IMR-90 (cell line): ENCODE results near the gene PRAC1. TPM values are rescaled to one million over a fixed set of nuclear protein-coding genes. Genes with fewer than 3 reads are reported as not detected.

Experiments
- ATAC-seq: fragments of 200-7000 bp; cut with Tn5 transposase; 2 replicates; pipeline ENCODE4 v1.9.1; 2020; ENCODE audit warnings: low read depth, mild to moderate bottlenecking, moderate library complexity
- BruUV-seq: library from RNA; stranded (reverse); fragments of 400-500 nt; replicated peaks from 2 replicates; lab custom pipeline; 2021; lab: Mats Ljungman, UMichigan
- CTCF ChIA-PET: fragments of 300-600 bp; formaldehyde crosslinking; extraction: SDS; loops from one replicate; lab custom pipeline; 2021; ENCODE audit warnings: antibody characterized with exemption; lab: Yijun Ruan, JAX
- POLR2A ChIA-PET: fragments of 300-600 bp; sonication (Branson Sonifier 250); formaldehyde crosslinking; loops from one replicate; lab custom pipeline; 2022; ENCODE audit warnings: antibody characterized with exemption; ENCODE audit not compliant: unreplicated experiment; lab: Charles Lee
- DNase-seq: peaks from one replicate; pipeline ENCODE4 v3.0.0; 2013
- H2AFZ ChIP-seq: replicated peaks from 2 replicates; pipeline ENCODE3; 2013; ENCODE audit warnings: low read length, mild to moderate bottlenecking; ENCODE audit not compliant: poor library complexity
- H2AK5ac ChIP-seq: 2 replicates; pipeline ENCODE4 v1.6.1; 2013; ENCODE audit warnings: low read depth, low read length, inconsistent platforms
- H2AK9ac ChIP-seq: replicated peaks from 2 replicates; pipeline ENCODE3; 2013; ENCODE audit warnings: mild to moderate bottlenecking, low read depth, low read length, moderate library complexity; ENCODE audit not compliant: poor library complexity
- H2BK120ac ChIP-seq: 2 replicates; pipeline ENCODE4 v1.6.1; 2013; ENCODE audit warnings: low read depth, low read length, inconsistent platforms
- H2BK15ac ChIP-seq: 3 replicates; pipeline ENCODE4 v1.6.1; 2013; ENCODE audit warnings: low read depth, low read length, inconsistent platforms
- H2BK20ac ChIP-seq: 2 replicates; pipeline ENCODE4 v1.6.1; 2013; ENCODE audit warnings: low read depth, mild to moderate bottlenecking, inconsistent platforms, low read length, moderate library complexity
- H2BK5ac ChIP-seq: 2 replicates; pipeline ENCODE4 v1.6.1; 2013; ENCODE audit warnings: mild to moderate bottlenecking, low read depth, low read length, inconsistent platforms; ENCODE audit not compliant: poor library complexity, severe bottlenecking
- H3K14ac ChIP-seq: replicated peaks from 2 replicates; pipeline ENCODE4 v1.6.1; 2013; ENCODE audit warnings: low read depth, low read length, inconsistent platforms
- H3K18ac ChIP-seq: 2 replicates; pipeline ENCODE4 v1.6.1; 2013; ENCODE audit warnings: low read depth, low read length, control low read depth
- H3K23ac ChIP-seq: 2 replicates; pipeline ENCODE4 v1.6.1; 2013; ENCODE audit warnings: low read depth, low read length, inconsistent platforms
- H3K27ac ChIP-seq: 2 replicates; pipeline ENCODE4 v1.5.1; 2013; ENCODE audit warnings: mild to moderate bottlenecking, control low read depth, low read length; ENCODE audit not compliant: insufficient read depth
- H3K27me3 ChIP-seq: 2 replicates; pipeline ENCODE4 v1.6.1; 2013; ENCODE audit warnings: low read length; ENCODE audit not compliant: control insufficient read depth, insufficient read depth
- H3K36me3 ChIP-seq: 2 replicates; pipeline ENCODE4 v1.6.1; 2013; ENCODE audit warnings: low read length, mixed read lengths; ENCODE audit not compliant: control insufficient read depth, insufficient read depth
- H3K4ac ChIP-seq: 2 replicates; pipeline ENCODE4 v1.6.1; 2013; ENCODE audit warnings: low read depth, low read length, inconsistent platforms
- H3K4me1 ChIP-seq: 2 replicates; pipeline ENCODE4 v1.6.1; 2013; ENCODE audit warnings: low read length, mixed read lengths; ENCODE audit not compliant: control insufficient read depth, insufficient read depth
- H3K4me2 ChIP-seq: 2 replicates; pipeline ENCODE4 v1.6.1; 2013; ENCODE audit warnings: low read depth, mild to moderate bottlenecking, control low read depth, low read length, moderate library complexity
- H3K4me3 ChIP-seq: 2 replicates; pipeline ENCODE4 v1.5.1; 2013; ENCODE audit warnings: low read depth, mild to moderate bottlenecking, control low read depth, low read length, moderate library complexity; ENCODE audit not compliant: insufficient read depth
- H3K56ac ChIP-seq: 2 replicates; pipeline ENCODE4 v1.6.1; 2013; ENCODE audit warnings: low read length, inconsistent platforms; ENCODE audit not compliant: insufficient read depth; ENCODE audit errors: extremely low read depth
- H3K79me1 ChIP-seq, 2 experiments: 2 replicates each; pipeline ENCODE4 v1.6.1; 2013; ENCODE audit warnings: low read length in 2 of 2, inconsistent platforms in 1 of 2, low read depth in 1 of 2
- H3K9ac ChIP-seq: 2 replicates; pipeline ENCODE4 v1.6.1; 2013; ENCODE audit warnings: low read depth, low read length, control low read depth
- H3K9me1 ChIP-seq: 2 replicates; pipeline ENCODE4 v1.6.1; 2013; ENCODE audit warnings: low read length, inconsistent platforms; ENCODE audit not compliant: insufficient read depth
- H3K9me3 ChIP-seq: 2 replicates; pipeline ENCODE4 v1.6.1; 2013; ENCODE audit warnings: low read length; ENCODE audit not compliant: control insufficient read depth, insufficient read depth
- H4K20me1 ChIP-seq: 2 replicates; pipeline ENCODE4 v1.6.1; 2013; ENCODE audit warnings: low read length, inconsistent platforms; ENCODE audit not compliant: insufficient read depth
- H4K5ac ChIP-seq: 2 replicates; pipeline ENCODE4 v1.6.1; 2013; ENCODE audit warnings: mild to moderate bottlenecking, low read depth, low read length, control low read depth
- H4K8ac ChIP-seq, 2 experiments: 2 replicates each; pipeline ENCODE4 v1.6.1; 2013; ENCODE audit warnings: low read depth in 2 of 2, low read length in 2 of 2, control low read depth in 1 of 2, inconsistent platforms in 1 of 2
- H4K91ac ChIP-seq: 2 replicates; pipeline ENCODE4 v1.6.1; 2013; ENCODE audit warnings: low read depth, low read length, inconsistent platforms; ENCODE audit not compliant: insufficient read depth
- BHLHE40 ChIP-seq: fragments of 150-350 bp; IDR thresholded peaks from 2 replicates; pipeline ENCODE4 v1.6.1; 2016; ENCODE audit warnings: mild to moderate bottlenecking, low read depth, low read length
- CEBPB ChIP-seq: IDR thresholded peaks from 2 replicates; pipeline ENCODE4 v1.6.1; 2012; ENCODE audit warnings: low read depth, low read length, improper control_type of control experiment
- CHD1 ChIP-seq: IDR thresholded peaks from 2 replicates; pipeline ENCODE4 v1.6.1; 2012; ENCODE audit warnings: low read depth, low read length, improper control_type of control experiment
- FOS ChIP-seq: fragments of 150-350 bp; IDR thresholded peaks from 2 replicates; pipeline ENCODE4 v1.6.1; 2016; ENCODE audit warnings: low read depth, low read length
- MAFK ChIP-seq: IDR thresholded peaks from 2 replicates; pipeline ENCODE4 v1.6.1; 2012; ENCODE audit warnings: low read depth, low read length, improper control_type of control experiment
- MAZ ChIP-seq: IDR thresholded peaks from 2 replicates; pipeline ENCODE4 v1.6.1; 2012; ENCODE audit warnings: low read depth, mild to moderate bottlenecking, low read length, improper control_type of control experiment, moderate library complexity, borderline replicate concordance
- MXI1 ChIP-seq: IDR thresholded peaks from 2 replicates; pipeline ENCODE4 v1.6.1; 2012; ENCODE audit warnings: low read depth, mild to moderate bottlenecking, low read length, moderate library complexity, borderline replicate concordance
- NFE2L2 ChIP-seq: fragments of 150-350 bp; IDR thresholded peaks from 2 replicates; pipeline ENCODE4 v1.6.1; 2016; ENCODE audit warnings: low read depth, mild to moderate bottlenecking, low read length
- POLR2A ChIP-seq: IDR thresholded peaks from 2 replicates; pipeline ENCODE4 v1.6.1; 2012; ENCODE audit warnings: mild to moderate bottlenecking, low read depth, low read length
- RCOR1 ChIP-seq: IDR thresholded peaks from 2 replicates; pipeline ENCODE4 v1.6.1; 2012; ENCODE audit warnings: mild to moderate bottlenecking, low read length, improper control_type of control experiment; ENCODE audit not compliant: insufficient replicate concordance
- RFX5 ChIP-seq: IDR thresholded peaks from 2 replicates; pipeline ENCODE4 v1.8.0; 2012; ENCODE audit warnings: low read depth, mild to moderate bottlenecking, low read length, moderate library complexity
- SMC3 ChIP-seq: fragments of 150-350 bp; IDR thresholded peaks from 2 replicates; pipeline ENCODE4 v1.6.1; 2016; ENCODE audit warnings: low read depth, mild to moderate bottlenecking, antibody characterized with exemption, low read length, moderate library complexity
- USF2 ChIP-seq: fragments of 150-350 bp; IDR thresholded peaks from 2 replicates; pipeline ENCODE4 v1.6.1; 2017; ENCODE audit warnings: mild to moderate bottlenecking, antibody characterized with exemption, low read length, low read depth
- WGBS, 2 experiments: methylation state at CpG; one replicate each; pipeline versions ENCODE4 v1.1.5 to v1.1.7; 2013; ENCODE audit warnings: missing lambda C conversion rate in 2 of 2; ENCODE audit not compliant: insufficient read length in 1 of 2; ENCODE audit errors: extremely low coverage in 2 of 2; 5-methylcytosine and 5-hydroxymethylcytosine counted together
- dilution Hi-C: fragments of 300-500 bp; cut with HindIII; formaldehyde crosslinking; loops from one replicate; pipeline ENCODE4 v1.14.3; 2018; ENCODE audit warnings: low sequenced_read_pairs; ENCODE audit not compliant: unreplicated experiment
- in situ Hi-C: fragments of 300-500 bp; cut with MboI; formaldehyde crosslinking; loops from 3 replicates; pipeline ENCODE4 v1.14.3; 2019; ENCODE audit warnings: low sequenced_read_pairs, inconsistent platforms, mixed read lengths
- intact Hi-C: fragments of 100-400 bp; cut with micrococcal nuclease; formaldehyde crosslinking; loops from 2 replicates; pipeline ENCODE4 v1.10.0; 2022
- polyA plus RNA-seq, 3 experiments: library from polyadenylated mRNA; depleted of rRNA; stranded (reverse); fragments of >200 nt; gene quantifications; 2 replicates each; pipeline ENCODE4 v1.2.3, GENCODE V29; 2012; ENCODE audit warnings: low replicate concordance in 1 of 3
- total RNA-seq: library from RNA; depleted of rRNA; stranded (reverse); fragments of >200 nt; gene quantifications from 2 replicates; pipeline ENCODE4 v1.2.3, GENCODE V29; 2012

The PRAC1 gene
- total and polyA plus RNA-seq, 2 of the 4 experiments (the other 2 are of a cell fraction) = not detected

DNA sequence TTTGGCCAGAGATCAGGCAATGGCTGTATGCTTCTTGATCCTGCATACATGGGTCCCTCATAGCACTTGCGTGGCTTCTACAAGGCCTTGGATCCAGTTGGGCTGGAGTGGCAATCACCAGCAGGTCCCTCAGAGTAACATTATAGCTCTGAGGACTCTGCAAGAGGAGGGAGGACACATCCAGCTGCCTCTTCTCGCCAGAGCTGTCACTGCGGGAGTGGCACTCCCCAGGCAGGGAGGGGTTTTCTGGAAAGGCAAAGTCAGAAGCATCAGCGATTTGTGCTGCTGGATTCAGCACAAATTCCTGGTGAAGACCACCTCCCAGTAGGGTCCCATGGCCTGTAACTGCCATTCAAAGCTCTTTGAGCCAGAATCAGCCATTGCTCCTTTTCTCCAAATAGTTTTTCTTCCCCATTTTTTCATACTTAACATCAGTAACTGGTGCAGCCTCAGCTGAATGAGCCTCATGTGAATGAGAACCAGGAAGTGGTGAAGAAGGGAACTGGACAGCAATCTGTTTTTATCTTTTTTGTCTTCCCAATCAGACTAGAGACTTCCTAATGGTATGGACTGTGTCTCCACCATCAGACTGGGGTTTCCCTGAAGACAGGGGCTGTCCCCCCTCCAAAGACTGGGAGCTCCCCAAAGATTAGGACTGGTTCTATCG, 46.8 kb upstream of the PRAC1 start:
- in situ Hi-C loops (loop anchor here (25.0 kb wide), 1 partner anchor 382 kb away; no protein-coding TSS in a partner anchor), dilution Hi-C loops (no loop called here), intact Hi-C loops (no loop called here)
- H3K36me3 ChIP-seq = no peaks in the 10 kb centered on the region
- no peak overlapping the region for H3K14ac ChIP-seq
- no TSS peak for BruUV-seq
- H2BK120ac ChIP-seq = no peak overlapping the region
- no peak overlapping the region for H3K4me3 ChIP-seq
- CTCF ChIA-PET = interaction anchor here (0.6 kb wide), 1 partner anchor 95 kb away, joined by 3 read pairs; no protein-coding TSS in a partner anchor
- H2AK9ac ChIP-seq = no peak overlapping the region
- no peak overlapping the region for H2AFZ ChIP-seq
- no peaks in the 10 kb centered on the region for H3K79me1 ChIP-seq
- ATAC-seq (no peak), DNase-seq (no peak)
- no peaks in the 10 kb centered on the region for H3K4me1 ChIP-seq
- H3K56ac ChIP-seq = no peak overlapping the region
- no peak overlapping the region for H3K4me2 ChIP-seq
- H2BK5ac ChIP-seq = no peak overlapping the region
- no peak overlapping the region for H3K27ac ChIP-seq
- H4K5ac ChIP-seq = no peak overlapping the region
- no peak overlapping the region for H4K8ac ChIP-seq
- H4K20me1 ChIP-seq = no peaks in the 10 kb centered on the region
- no peak overlapping the region for H3K18ac ChIP-seq
- WGBS, 2 experiments = 49% methylated on average over 2 of the region's 5 CpGs; no CpG with 5 or more reads in 1 of the 2 experiments
- no peak overlapping the region for H2BK15ac ChIP-seq
- H3K23ac ChIP-seq = no peak overlapping the region
- no peak overlapping the region for H2BK20ac ChIP-seq
- H3K27me3 ChIP-seq = peaks cover 65% of the 10 kb centered on the region
- no peaks in the 10 kb centered on the region for H3K9me1 ChIP-seq
- no peak overlapping the region for H3K4ac ChIP-seq
- no peak overlapping the region for H4K91ac ChIP-seq
- H3K9ac ChIP-seq = no peak overlapping the region
- no peak overlapping the region for H2AK5ac ChIP-seq
- TF ChIP-seq USF2 (no peak), CHD1 (no peak), CEBPB (no peak), RFX5 (no peak), BHLHE40 (no peak), SMC3 (no peak), MAZ (no peak), NFE2L2 (no peak), MXI1 (no peak), FOS (no peak), RCOR1 (no peak), POLR2A (no peak), MAFK (no peak)
- POLR2A ChIA-PET = no interaction called here
- no peaks in the 10 kb centered on the region for H3K9me3 ChIP-seq
